Measurements from ENCODE around the gene EEF1AKMT1. TPM values are rescaled to one million over a fixed set of nuclear protein-coding genes. Genes with fewer than 3 reads are reported as not detected.

Gene EEF1AKMT1
- total RNA-seq, 1 donor from 2014 or later, result 11.9 TPM

DNA sequence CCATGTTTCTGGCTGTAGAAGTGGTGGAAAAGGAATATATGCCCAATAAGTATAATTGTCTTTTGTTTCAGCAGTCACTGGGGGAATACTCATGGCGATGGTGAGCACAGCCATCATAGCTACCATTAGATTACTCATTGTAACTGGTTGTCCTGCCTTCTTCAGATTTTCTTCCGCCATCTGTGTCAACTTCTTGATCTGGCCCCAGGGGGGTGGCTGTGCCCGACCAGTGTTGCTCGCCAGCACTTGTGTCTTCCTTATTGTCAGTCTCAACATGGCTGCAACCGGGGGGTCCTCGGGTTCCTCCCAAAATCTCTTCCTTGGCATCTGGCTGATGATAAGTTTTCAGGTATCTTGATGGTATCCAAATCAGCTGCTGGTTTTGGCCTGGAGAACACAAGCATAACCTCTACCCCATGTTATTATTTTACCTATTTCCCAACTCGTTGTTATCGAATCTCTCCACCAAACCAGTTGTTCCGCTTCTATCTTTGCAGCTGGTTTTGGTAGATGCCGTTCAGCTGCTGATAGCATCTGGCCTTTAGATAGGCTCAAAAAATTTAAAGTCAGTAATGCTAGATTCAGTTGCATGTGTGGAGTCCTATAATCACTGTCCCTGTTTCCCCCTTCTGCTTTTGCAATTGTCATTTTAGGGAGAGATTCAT lies 93.2 kb downstream of the EEF1AKMT1 start:
- no peaks in the 10 kb centered on the region for H3K27me3 ChIP-seq (ENCODE audit: control insufficient read depth, insufficient read depth, low read length)
- H3K36me3 ChIP-seq (ENCODE audit: control insufficient read depth, insufficient read depth, low read length), result no peaks in the 10 kb centered on the region
- no peak overlapping the region for H3K4me3 ChIP-seq (ENCODE audit: low read depth, low read length)
- TF ChIP-seq, protein P1, sequence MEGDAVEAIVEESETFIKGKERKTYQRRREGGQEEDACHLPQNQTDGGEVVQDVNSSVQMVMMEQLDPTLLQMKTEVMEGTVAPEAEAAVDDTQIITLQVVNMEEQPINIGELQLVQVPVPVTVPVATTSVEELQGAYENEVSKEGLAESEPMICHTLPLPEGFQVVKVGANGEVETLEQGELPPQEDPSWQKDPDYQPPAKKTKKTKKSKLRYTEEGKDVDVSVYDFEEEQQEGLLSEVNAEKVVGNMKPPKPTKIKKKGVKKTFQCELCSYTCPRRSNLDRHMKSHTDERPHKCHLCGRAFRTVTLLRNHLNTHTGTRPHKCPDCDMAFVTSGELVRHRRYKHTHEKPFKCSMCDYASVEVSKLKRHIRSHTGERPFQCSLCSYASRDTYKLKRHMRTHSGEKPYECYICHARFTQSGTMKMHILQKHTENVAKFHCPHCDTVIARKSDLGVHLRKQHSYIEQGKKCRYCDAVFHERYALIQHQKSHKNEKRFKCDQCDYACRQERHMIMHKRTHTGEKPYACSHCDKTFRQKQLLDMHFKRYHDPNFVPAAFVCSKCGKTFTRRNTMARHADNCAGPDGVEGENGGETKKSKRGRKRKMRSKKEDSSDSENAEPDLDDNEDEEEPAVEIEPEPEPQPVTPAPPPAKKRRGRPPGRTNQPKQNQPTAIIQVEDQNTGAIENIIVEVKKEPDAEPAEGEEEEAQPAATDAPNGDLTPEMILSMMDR (IDR thresholded peaks at IDR 0.05; ENCODE audit: insufficient read depth, low read length, poor library complexity, severe bottlenecking), result no peak
- DNase-seq (ENCODE audit: low read depth), result no peak

- H3K4me3 ChIP-seq (ENCODE audit: low read depth, low read length), result no peak overlapping the region
- H3K36me3 ChIP-seq (ENCODE audit: control insufficient read depth, insufficient read depth, low read length), result no peaks in the 10 kb centered on the region
- H3K27me3 ChIP-seq (ENCODE audit: control insufficient read depth, insufficient read depth, low read length), result no peaks in the 10 kb centered on the region
- TF ChIP-seq, protein P1 (IDR thresholded peaks at IDR 0.05; ENCODE audit: insufficient read depth, low read length, poor library complexity, severe bottlenecking), result no peak
- DNase-seq (ENCODE audit: low read depth), result no peak
Observed at GRCh38 chr13:20679879-20680278, 93.9 kb downstream of the EEF1AKMT1 start.

Other genes with a start within 250 kb of the EEF1AKMT1 start
- gene CRYL1, start 248.1 kb downstream of the EEF1AKMT1 start, total RNA-seq, result 33.2 and 36.4 TPM in 2 replicates
- gene IFT88, start 206.8 kb downstream of the EEF1AKMT1 start, total RNA-seq, result 8.1 and 12.2 TPM in 2 replicates
- gene IL17D, start 70.3 kb downstream of the EEF1AKMT1 start, total RNA-seq, result 0.46 and 0.89 TPM in 2 replicates
- 17.9 and 21.2 TPM in 2 replicates for gene XPO4, start 128.8 kb upstream of the EEF1AKMT1 start, total RNA-seq

All from kidney epithelial cell (primary cell).